Type B pancreatic cell (in vitro differentiated cells): ENCODE data around the gene SPHK2. TPM values are rescaled to one million over a fixed set of nuclear protein-coding genes. Genes with fewer than 3 reads are reported as not detected.
"Not testable (repeated sequence)": the region's sequence is repeated elsewhere in the genome, so short reads cannot be mapped to it uniquely, and the experiment has no call there.

Experiments
- DNase-seq: peaks from one replicate; pipeline ENCODE4 v3.0.0; 2021; ENCODE audit warnings: mixed read lengths; ENCODE audit not compliant: unreplicated experiment; ENCODE audit errors: extremely low spot score
- H3K27ac Mint-ChIP-seq: 2 replicates; pipeline ENCODE4 v1.8.0; 2021; ENCODE audit warnings: mild to moderate bottlenecking, mixed read lengths
- H3K27me3 Mint-ChIP-seq: 2 replicates; pipeline ENCODE4 v1.8.0; 2021; ENCODE audit warnings: mixed read lengths
- H3K36me3 Mint-ChIP-seq: 2 replicates; pipeline ENCODE4 v1.8.0; 2021; ENCODE audit warnings: mixed read lengths
- H3K4me1 Mint-ChIP-seq: one replicate; pipeline ENCODE4 v1.8.0; 2021; ENCODE audit warnings: mixed read lengths; ENCODE audit not compliant: unreplicated experiment
- H3K4me3 Mint-ChIP-seq: 2 replicates; pipeline ENCODE4 v1.8.0; 2021; ENCODE audit warnings: mild to moderate bottlenecking, mixed read lengths
- H3K9me3 Mint-ChIP-seq: 2 replicates; pipeline ENCODE4 v1.8.0; 2021; ENCODE audit warnings: mixed read lengths
- CTCF ChIP-seq: fragments of 200-600 bp; sonication (generic); conservative IDR thresholded peaks from 2 replicates; pipeline ENCODE4 v1.5.0; 2021; ENCODE audit warnings: antibody characterized with exemption, mild to moderate bottlenecking
- long read RNA-seq: library from polyadenylated mRNA; unstranded; transcript quantifications from one replicate; pipeline ENCODE4 v2.0.0, GENCODE V29; 2020
- total RNA-seq: library from RNA; stranded (reverse); gene quantifications from 2 replicates; pipeline ENCODE4 v1.2.1, GENCODE V29; 2021; ENCODE audit warnings: low replicate concordance

Gene SPHK2
- 44.0 and 47.1 TPM in 2 replicates for total RNA-seq
- long read RNA-seq, partial matches to known transcripts = 2 of 2 reads
- long read RNA-seq, other reads (novel, unspliced or antisense) = 0 of 2 reads

DNA sequence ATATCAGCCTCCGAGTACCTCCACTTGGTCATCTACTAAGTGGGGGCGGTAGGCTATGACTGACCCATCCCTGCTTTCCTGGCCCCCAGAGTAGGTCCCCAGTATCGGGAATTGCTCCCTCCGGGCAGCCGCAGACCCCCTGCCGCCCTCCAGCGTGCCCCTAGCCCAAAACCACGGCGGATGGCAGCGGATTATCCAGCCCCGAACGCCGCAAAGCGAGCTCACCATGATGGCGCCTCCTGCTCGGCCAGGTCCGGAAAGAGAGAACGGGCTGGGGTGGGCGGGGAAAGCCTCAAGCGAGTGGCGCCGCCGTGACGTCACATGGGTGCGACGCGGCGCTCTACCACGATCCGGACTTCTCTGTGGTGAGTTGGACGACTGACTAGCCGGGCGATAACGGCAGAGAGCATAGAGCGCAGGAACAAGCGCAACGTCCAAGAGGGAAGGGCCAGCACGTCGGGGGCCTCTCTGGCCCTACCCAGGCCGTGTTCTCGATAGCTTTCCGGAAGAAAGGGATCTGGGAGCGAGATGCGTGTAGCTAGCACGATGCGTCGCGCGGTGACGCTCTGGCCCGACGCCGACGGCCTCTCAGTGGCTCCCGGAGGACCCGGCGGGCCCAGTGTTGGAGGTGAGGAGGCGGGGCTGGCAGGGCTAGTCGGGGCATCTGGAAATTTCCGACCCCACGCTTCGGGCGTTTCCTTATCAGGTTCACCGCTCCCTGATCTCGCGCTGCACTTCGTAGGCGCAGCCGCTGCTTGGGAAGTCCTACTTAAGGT, at the start of gene SPHK2, which contains the start of gene RPL18:
Gene SPHK2, plus strand, starts transcription at position 591 of the 776 bp plus-strand sequence. CDS start 1,009 bp downstream, outside the sequence.
Gene RPL18, minus strand, starts transcription at position 263 of the 776 bp plus-strand sequence. Its CDS starts 35 bp downstream, at position 228.
- peak within 1 kb of the TSS; percentile 99 for H3K27ac Mint-ChIP-seq
- H3K9me3 Mint-ChIP-seq = no peaks in the 10 kb centered on the region
- peak; percentile 98 for DNase-seq
- H3K4me1 Mint-ChIP-seq = peaks cover 31% of the 10 kb centered on the region
- no peaks in the 10 kb centered on the region for H3K27me3 Mint-ChIP-seq
- peak within 1 kb of the TSS; percentile 97 for H3K4me3 Mint-ChIP-seq
- no peak for TF ChIP-seq CTCF
- H3K36me3 Mint-ChIP-seq = peaks cover 9% of the 10 kb centered on the region

GRCh38 chr19:48569814-48570213, 49.5 kb upstream of the SPHK2 start:
- no peak overlapping the region for H3K4me3 Mint-ChIP-seq
- H3K9me3 Mint-ChIP-seq = no peaks in the 10 kb centered on the region
- no peak for TF ChIP-seq CTCF
- no peak for DNase-seq
- H3K27me3 Mint-ChIP-seq = peaks cover 7% of the 10 kb centered on the region
- H3K27ac Mint-ChIP-seq = no peak overlapping the region
- H3K4me1 Mint-ChIP-seq = peaks cover 9% of the 10 kb centered on the region
- H3K36me3 Mint-ChIP-seq = no peaks in the 10 kb centered on the region

- Mint-ChIP-seq H3K27me3 (peaks cover 7% of the 10 kb centered on the region), H3K36me3 (no peaks in the 10 kb centered on the region), H3K4me1 (peaks cover 5% of the 10 kb centered on the region), H3K27ac (peak overlapping the region; percentile 35), H3K9me3 (no peaks in the 10 kb centered on the region), H3K4me3 (no peak overlapping the region)
- no peak for TF ChIP-seq CTCF
- no peak for DNase-seq
Observed at GRCh38 chr19:48571378-48572162, 47.7 kb upstream of the SPHK2 start.

DNA sequence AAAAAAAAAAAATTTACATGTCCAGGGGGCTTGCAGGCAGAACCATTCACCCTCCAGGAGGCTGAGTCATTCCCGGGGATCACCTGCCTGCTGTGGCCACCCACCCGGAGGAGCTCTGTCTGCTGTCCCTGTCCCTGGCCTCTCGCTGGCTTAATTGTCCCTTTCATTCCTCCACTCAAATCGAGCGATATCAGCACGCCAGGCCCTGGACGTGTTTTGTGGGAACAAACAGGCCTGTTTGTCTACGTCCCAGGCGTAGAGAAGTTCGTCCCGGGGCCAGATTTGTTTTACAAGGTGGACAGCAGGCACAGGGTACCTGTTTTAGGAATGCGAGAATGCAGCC, 46.2 kb upstream of the SPHK2 start:
- Mint-ChIP-seq H3K4me1 (peaks cover 5% of the 10 kb centered on the region), H3K27me3 (no peaks in the 10 kb centered on the region), H3K9me3 (no peaks in the 10 kb centered on the region), H3K36me3 (no peaks in the 10 kb centered on the region), H3K4me3 (no peak overlapping the region), H3K27ac (peak overlapping the region; percentile 39)
- no peak for DNase-seq
- no peak for TF ChIP-seq CTCF

DNA sequence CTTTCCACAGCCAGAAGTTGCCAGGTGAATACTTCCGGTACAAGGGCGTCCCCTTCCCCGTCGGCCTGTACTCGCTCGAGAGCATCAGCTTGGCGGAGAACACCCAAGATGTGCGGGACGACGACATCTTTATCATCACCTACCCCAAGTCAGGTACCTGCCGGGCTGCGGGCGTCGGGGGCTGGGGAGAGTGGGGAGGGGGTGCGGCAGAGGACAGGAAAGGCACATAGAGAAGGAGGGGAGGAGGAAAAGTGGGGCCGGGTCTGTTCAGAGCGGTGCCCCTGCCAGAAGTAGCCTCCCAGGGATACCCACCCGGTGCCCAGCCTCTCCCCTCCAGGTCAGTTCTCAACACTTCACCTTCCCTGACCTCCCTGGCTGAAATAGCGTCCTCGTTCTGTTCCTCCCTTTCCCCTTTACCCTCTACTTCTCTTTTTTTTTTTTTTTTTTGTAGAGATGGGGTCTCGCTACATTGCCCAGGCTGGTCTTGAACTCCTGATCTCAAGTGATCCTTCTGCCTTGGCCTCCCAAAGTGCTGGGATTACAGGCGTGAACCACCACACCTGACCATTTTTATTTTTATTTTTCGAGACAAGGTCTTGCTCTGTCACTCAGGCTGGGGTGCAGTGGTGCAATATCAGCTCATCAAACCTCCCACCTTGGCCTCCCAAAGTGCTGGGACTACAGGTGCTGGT, 43.2 kb upstream of the SPHK2 start:
- no peak for TF ChIP-seq CTCF
- H3K27me3 Mint-ChIP-seq = no peaks in the 10 kb centered on the region
- H3K4me1 Mint-ChIP-seq = peaks cover 5% of the 10 kb centered on the region
- no peak overlapping the region for H3K27ac Mint-ChIP-seq
- H3K9me3 Mint-ChIP-seq = no peaks in the 10 kb centered on the region
- DNase-seq = no peak
- no peak overlapping the region for H3K4me3 Mint-ChIP-seq
- no peaks in the 10 kb centered on the region for H3K36me3 Mint-ChIP-seq

- H3K27me3 Mint-ChIP-seq, H3K4me3 Mint-ChIP-seq, H3K4me1 Mint-ChIP-seq, H3K36me3 Mint-ChIP-seq, H3K9me3 Mint-ChIP-seq, H3K27ac Mint-ChIP-seq, DNase-seq: not testable (repeated sequence)
Observed at GRCh38 chr19:48577908-48578307, 41.4 kb upstream of the SPHK2 start.
